Tongue (tissue), 2 donors: Measurements from ENCODE around the gene WBP2. TPM values are rescaled to one million over a fixed set of nuclear protein-coding genes. Genes with fewer than 3 reads are reported as not detected.
"Not testable (repeated sequence)": the region's sequence is repeated elsewhere in the genome, so short reads cannot be mapped to it uniquely, and the experiment has no call there.

Experiments used
- DNase-seq: peaks from one replicate; pipeline ENCODE4 v3.0.0-alpha.2; 2015
- total RNA-seq: library from RNA; depleted of rRNA; stranded (reverse); fragments of >200 nt; gene quantifications from one replicate; pipeline ENCODE4 v1.2.3, GENCODE V29; 2014

The WBP2 gene
- total RNA-seq, 1 donor from 2014 or later = 22.9 TPM

- not testable (repeated sequence) for DNase-seq
These were observed 10.5 kb upstream of the WBP2 start for GRCh38 chr17:75865404-75866188.

- not testable (repeated sequence) for DNase-seq
These were observed 9.8 kb upstream of the WBP2 start for GRCh38 chr17:75864887-75865286.

- DNase-seq = peak; percentile 96
These were observed 9.3 kb upstream of the WBP2 start for GRCh38 chr17:75864448-75864871.

GRCh38 chr17:75861927-75862317 is 6.8 kb upstream of the WBP2 start:
- no peak for DNase-seq

- not testable (repeated sequence) for DNase-seq
These were observed 4.2 kb upstream of the WBP2 start for GRCh38 chr17:75859358-75859757.

- peak; percentile 56 for DNase-seq
These were observed 1.1 kb upstream of the WBP2 start for GRCh38 chr17:75856062-75856756.

GRCh38 chr17:75854881-75855309 is 240 bp downstream of the WBP2 start:
- no peak for DNase-seq

- no peak for DNase-seq
These were observed 910 bp downstream of the WBP2 start for GRCh38 chr17:75854101-75854748.

- no peak for DNase-seq
These were observed 1.7 kb downstream of the WBP2 start for GRCh38 chr17:75853433-75853832.

- DNase-seq = not testable (repeated sequence)
These were observed 3.5 kb downstream of the WBP2 start for GRCh38 chr17:75851693-75851991.

GRCh38 chr17:75850928-75851692 is 4.0 kb downstream of the WBP2 start:
- DNase-seq = no peak

GRCh38 chr17:75849724-75850123 is 5.4 kb downstream of the WBP2 start:
- no peak for DNase-seq

GRCh38 chr17:75849279-75849646 is 5.9 kb downstream of the WBP2 start:
- peak; percentile 75 for DNase-seq

- DNase-seq = peak; percentile 80
These were observed 6.4 kb downstream of the WBP2 start for GRCh38 chr17:75848523-75849278.

- no peak for DNase-seq
These were observed 7.3 kb downstream of the WBP2 start for GRCh38 chr17:75847614-75848522.

- DNase-seq = no peak
These were observed 8.2 kb downstream of the WBP2 start for GRCh38 chr17:75846692-75847613.

- DNase-seq = no peak
These were observed 9.0 kb downstream of the WBP2 start for GRCh38 chr17:75845933-75846691.

GRCh38 chr17:75845058-75845711 is 9.9 kb downstream of the WBP2 start:
- DNase-seq = peak; percentile 72
